NCI-H128 (cell line): ENCODE results near the gene SLC38A5.
A peak's percentile ranks its signal among the peaks of the same experiment; 100 is the strongest.

Source experiments
- DNase-seq: peaks from one replicate; lab custom pipeline; 2025; ENCODE audit not compliant: unreplicated experiment; lab: John Stamatoyannopoulos, UW

SLC38A5 gene

GRCh38 chrX:48492293-48492910 is 22.3 kb upstream of the SLC38A5 start:
- no peak for DNase-seq

- no peak for DNase-seq
Measured at GRCh38 chrX:48491809-48492208, 21.7 kb upstream of the SLC38A5 start.

- DNase-seq, result no peak
Measured at GRCh38 chrX:48490661-48491060, 20.6 kb upstream of the SLC38A5 start.

GRCh38 chrX:48489892-48490291 is 19.8 kb upstream of the SLC38A5 start:
- DNase-seq, result no peak

GRCh38 chrX:48489296-48489695 is 19.2 kb upstream of the SLC38A5 start:
- no peak for DNase-seq

- DNase-seq, result no peak
Measured at GRCh38 chrX:48488034-48488433, 18.0 kb upstream of the SLC38A5 start.

GRCh38 chrX:48487362-48487798 is 17.3 kb upstream of the SLC38A5 start:
- no peak for DNase-seq

- no peak for DNase-seq
Measured at GRCh38 chrX:48482526-48482925, 12.5 kb upstream of the SLC38A5 start.

- no peak for DNase-seq
Measured at GRCh38 chrX:48480583-48480982, 10.5 kb upstream of the SLC38A5 start.

- DNase-seq, result no peak
Measured at GRCh38 chrX:48480142-48480541, 10.1 kb upstream of the SLC38A5 start.

GRCh38 chrX:48478806-48479205 is 8.7 kb upstream of the SLC38A5 start:
- no peak for DNase-seq

GRCh38 chrX:48477960-48478755 is 8.1 kb upstream of the SLC38A5 start:
- no peak for DNase-seq

GRCh38 chrX:48476919-48477318 is 6.9 kb upstream of the SLC38A5 start:
- no peak for DNase-seq

GRCh38 chrX:48475774-48476577 is 5.9 kb upstream of the SLC38A5 start, which contains the start of gene FTSJ1:
Gene FTSJ1, plus strand, starts transcription at chrX:48476199. Its CDS starts 1,849 bp downstream, at chrX:48478048.
- DNase-seq, result peak; percentile 16

- DNase-seq, result no peak
Measured at GRCh38 chrX:48475296-48475695, 5.2 kb upstream of the SLC38A5 start.

- DNase-seq, result no peak
Measured at GRCh38 chrX:48474581-48474980, 4.5 kb upstream of the SLC38A5 start.

- no peak for DNase-seq
Measured at GRCh38 chrX:48474127-48474526, 4.1 kb upstream of the SLC38A5 start.

- no peak for DNase-seq
Measured at GRCh38 chrX:48473704-48473990, 3.6 kb upstream of the SLC38A5 start.

- DNase-seq, result no peak
Measured at GRCh38 chrX:48472851-48473703, 3.0 kb upstream of the SLC38A5 start.

- no peak for DNase-seq
Measured at GRCh38 chrX:48472225-48472624, 2.2 kb upstream of the SLC38A5 start.

GRCh38 chrX:48471504-48471903 is 1.4 kb upstream of the SLC38A5 start:
- no peak for DNase-seq
